PFSK-1 (cell line): ENCODE results near the gene GABARAP.

Experiments used
- SIN3A ChIP-seq: IDR thresholded peaks from 2 replicates; pipeline ENCODE4 v1.6.1; 2012; ENCODE audit warnings: mild to moderate bottlenecking, low read length, moderate library complexity, borderline replicate concordance; ENCODE audit not compliant: insufficient read depth
- TF ChIP-seq, protein P1 (sequence below), 2 experiments: IDR thresholded peaks; 2 replicates each; pipeline versions ENCODE4 v1.6.1 to v1.8.0; 2011 to 2012; ENCODE audit warnings: low read depth in 2 of 2, low read length in 2 of 2, control low read depth in 1 of 2, inconsistent platforms in 1 of 2, mild to moderate bottlenecking in 1 of 2, moderate library complexity in 1 of 2; ENCODE audit not compliant: insufficient read depth in 1 of 2

DNA sequence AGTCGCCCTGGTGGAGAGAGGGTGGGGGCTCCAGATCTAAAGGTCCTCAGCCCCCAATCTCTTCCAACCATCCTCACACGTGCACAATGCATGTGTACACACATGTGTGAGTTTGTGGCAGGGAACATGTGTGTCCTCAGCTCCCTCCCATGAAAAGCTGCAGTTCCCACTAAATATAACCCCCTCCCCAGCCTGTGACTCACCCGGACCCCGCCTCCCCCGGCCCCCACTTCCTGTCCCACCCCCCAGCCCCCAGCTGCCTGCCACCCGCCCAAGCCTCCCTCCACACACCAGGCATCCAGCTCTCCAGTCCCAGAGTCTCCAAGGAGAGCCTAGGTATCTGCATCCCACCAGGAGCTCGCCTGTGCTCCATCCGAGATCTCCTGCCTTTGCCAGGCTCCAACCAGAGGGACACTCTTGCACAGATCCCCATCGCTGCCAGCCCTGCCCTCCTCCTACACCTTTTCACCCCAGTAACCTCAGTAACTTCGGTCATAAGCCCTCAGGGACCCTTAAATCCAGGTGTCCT is 26.5 kb downstream of the GABARAP start:
- TF ChIP-seq, protein P1, sequence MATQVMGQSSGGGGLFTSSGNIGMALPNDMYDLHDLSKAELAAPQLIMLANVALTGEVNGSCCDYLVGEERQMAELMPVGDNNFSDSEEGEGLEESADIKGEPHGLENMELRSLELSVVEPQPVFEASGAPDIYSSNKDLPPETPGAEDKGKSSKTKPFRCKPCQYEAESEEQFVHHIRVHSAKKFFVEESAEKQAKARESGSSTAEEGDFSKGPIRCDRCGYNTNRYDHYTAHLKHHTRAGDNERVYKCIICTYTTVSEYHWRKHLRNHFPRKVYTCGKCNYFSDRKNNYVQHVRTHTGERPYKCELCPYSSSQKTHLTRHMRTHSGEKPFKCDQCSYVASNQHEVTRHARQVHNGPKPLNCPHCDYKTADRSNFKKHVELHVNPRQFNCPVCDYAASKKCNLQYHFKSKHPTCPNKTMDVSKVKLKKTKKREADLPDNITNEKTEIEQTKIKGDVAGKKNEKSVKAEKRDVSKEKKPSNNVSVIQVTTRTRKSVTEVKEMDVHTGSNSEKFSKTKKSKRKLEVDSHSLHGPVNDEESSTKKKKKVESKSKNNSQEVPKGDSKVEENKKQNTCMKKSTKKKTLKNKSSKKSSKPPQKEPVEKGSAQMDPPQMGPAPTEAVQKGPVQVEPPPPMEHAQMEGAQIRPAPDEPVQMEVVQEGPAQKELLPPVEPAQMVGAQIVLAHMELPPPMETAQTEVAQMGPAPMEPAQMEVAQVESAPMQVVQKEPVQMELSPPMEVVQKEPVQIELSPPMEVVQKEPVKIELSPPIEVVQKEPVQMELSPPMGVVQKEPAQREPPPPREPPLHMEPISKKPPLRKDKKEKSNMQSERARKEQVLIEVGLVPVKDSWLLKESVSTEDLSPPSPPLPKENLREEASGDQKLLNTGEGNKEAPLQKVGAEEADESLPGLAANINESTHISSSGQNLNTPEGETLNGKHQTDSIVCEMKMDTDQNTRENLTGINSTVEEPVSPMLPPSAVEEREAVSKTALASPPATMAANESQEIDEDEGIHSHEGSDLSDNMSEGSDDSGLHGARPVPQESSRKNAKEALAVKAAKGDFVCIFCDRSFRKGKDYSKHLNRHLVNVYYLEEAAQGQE (IDR thresholded peaks at IDR 0.05; ENCODE audit: insufficient read depth in 1 of 2, low read depth in 2 of 2, low read length in 2 of 2), result no peak
- no peak for TF ChIP-seq SIN3A
